GM12864 (cell line): ENCODE data around the gene ATF7.
"Not testable (repeated sequence)": the region's sequence is repeated elsewhere in the genome, so short reads cannot be mapped to it uniquely, and the experiment has no call there.

ENCODE experiments used
- DNase-seq: peaks from one replicate; pipeline ENCODE4 v3.0.0-alpha.2; 2011; ENCODE audit warnings: low read depth
- H3K4me3 ChIP-seq: 2 replicates; pipeline ENCODE4 v1.5.1; 2011; ENCODE audit warnings: mild to moderate bottlenecking, low read depth, low read length, control low read depth
- TF ChIP-seq, protein P1 (sequence below): IDR thresholded peaks from 2 replicates; pipeline ENCODE4 v1.5.1; 2011; ENCODE audit warnings: low read depth, mild to moderate bottlenecking, moderate library complexity, low read length, control low read depth, inconsistent platforms; ENCODE audit errors: missing control alignments

Gene ATF7

DNA sequence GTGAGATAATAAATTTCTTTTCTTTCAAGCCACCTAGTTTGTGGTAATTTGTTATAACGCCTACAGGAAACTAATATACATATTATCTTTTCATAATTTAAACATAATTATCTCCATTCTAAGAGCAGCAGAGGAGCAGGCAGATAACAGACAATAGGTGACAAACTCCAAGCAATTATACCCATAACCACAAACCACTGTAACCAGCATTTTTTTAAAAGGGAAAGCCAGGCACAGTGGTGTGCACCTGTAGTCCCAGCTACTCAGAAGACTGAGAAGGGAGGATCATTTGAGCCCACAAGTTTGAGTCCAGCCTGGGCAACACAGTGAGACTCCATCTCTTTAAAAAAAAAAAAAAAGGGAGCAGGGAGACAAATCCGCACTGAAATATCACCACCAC, 54.9 kb downstream of the ATF7 start:
- DNase-seq, result no peak
- TF ChIP-seq, protein P1, sequence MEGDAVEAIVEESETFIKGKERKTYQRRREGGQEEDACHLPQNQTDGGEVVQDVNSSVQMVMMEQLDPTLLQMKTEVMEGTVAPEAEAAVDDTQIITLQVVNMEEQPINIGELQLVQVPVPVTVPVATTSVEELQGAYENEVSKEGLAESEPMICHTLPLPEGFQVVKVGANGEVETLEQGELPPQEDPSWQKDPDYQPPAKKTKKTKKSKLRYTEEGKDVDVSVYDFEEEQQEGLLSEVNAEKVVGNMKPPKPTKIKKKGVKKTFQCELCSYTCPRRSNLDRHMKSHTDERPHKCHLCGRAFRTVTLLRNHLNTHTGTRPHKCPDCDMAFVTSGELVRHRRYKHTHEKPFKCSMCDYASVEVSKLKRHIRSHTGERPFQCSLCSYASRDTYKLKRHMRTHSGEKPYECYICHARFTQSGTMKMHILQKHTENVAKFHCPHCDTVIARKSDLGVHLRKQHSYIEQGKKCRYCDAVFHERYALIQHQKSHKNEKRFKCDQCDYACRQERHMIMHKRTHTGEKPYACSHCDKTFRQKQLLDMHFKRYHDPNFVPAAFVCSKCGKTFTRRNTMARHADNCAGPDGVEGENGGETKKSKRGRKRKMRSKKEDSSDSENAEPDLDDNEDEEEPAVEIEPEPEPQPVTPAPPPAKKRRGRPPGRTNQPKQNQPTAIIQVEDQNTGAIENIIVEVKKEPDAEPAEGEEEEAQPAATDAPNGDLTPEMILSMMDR, result no peak
- no peak overlapping the region for H3K4me3 ChIP-seq

- DNase-seq, result no peak
- H3K4me3 ChIP-seq, result no peak overlapping the region
- TF ChIP-seq, protein P1, result no peak
Measured at GRCh38 chr12:53568809-53569557, 57.2 kb downstream of the ATF7 start.

GRCh38 chr12:53567961-53568808, 58.0 kb downstream of the ATF7 start:
- TF ChIP-seq, protein P1, result no peak
- no peak overlapping the region for H3K4me3 ChIP-seq
- DNase-seq, result no peak

DNA sequence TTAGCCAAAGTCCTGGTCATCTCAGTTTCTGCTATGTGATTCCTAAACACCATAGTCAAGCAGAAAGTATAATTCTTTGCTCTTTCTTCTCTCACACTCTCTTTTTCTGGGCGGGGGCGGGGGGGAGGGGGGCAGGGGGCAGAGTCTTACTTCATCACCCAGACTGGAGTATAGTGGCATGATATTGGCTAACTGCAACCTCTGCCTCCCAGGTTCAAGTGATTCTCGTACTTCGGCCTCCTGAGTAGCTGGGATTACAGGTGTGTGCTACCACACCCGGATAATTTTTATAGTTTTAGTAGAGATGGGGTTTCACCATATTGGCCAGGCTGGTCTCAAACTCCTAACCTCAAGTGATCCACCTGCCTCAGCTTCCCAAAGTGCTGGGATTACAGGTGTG, 60.8 kb downstream of the ATF7 start:
- not testable (repeated sequence) for DNase-seq, H3K4me3 ChIP-seq

DNA sequence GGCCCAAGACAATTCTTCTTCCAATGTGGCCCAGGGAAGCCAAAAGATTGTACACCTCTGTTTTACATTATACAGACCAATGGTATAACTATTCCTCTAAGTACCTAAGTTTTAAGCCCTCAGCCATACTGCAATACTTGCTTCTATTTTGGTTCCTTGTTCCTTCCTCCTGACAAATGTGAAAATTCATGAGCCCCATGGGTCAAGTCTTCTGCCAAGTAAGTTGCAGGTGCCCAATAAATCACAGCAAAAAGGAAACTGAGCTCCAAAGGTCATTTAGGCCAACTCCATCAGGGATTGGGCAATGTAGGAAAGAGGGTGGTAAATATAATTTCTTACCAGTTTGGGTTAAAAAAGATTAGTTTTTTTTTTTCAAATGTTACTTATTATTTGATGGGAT, 61.2 kb downstream of the ATF7 start:
- no peak overlapping the region for H3K4me3 ChIP-seq
- TF ChIP-seq, protein P1, result no peak
- no peak for DNase-seq

DNA sequence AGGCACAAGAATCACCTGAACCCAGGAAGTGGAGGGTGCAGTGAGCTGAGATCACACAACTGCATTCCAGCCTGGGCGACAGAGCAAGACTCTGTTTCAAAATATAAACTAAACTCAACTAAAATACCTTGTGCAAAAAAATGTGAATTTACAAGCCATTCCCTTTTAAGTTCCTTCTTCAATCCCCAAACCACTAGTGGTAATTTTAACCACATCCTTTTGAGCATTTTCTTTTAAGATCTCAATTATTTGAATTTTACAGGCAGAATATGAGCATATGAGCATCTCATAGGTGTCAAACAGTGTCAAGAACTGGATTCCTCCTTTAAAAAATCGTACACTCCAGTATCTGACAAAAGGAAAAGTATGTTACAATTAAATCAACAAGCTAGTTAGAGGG, 61.9 kb downstream of the ATF7 start:
- TF ChIP-seq, protein P1, result no peak
- H3K4me3 ChIP-seq, result no peak overlapping the region

GRCh38 chr12:53563452-53564028, 62.6 kb downstream of the ATF7 start:
- DNase-seq, result no peak
- no peak overlapping the region for H3K4me3 ChIP-seq
- TF ChIP-seq, protein P1, result no peak

More for the DNA sequence above, 61.9 kb downstream of the ATF7 start:
- DNase-seq, result no peak
